LNCaP clone FGC (cell line): ENCODE measurements around the gene COQ10A.

Experiments
- DNase-seq: peaks from one replicate; pipeline ENCODE4 v3.0.0-alpha.2; 2011; ENCODE audit warnings: low read depth
- H3K4me3 ChIP-seq: 2 replicates; pipeline ENCODE4 v1.5.1; 2011; ENCODE audit warnings: mild to moderate bottlenecking, low read depth, low read length, control low read depth
- TF ChIP-seq, protein P1 (sequence below): IDR thresholded peaks from 2 replicates; pipeline ENCODE4 v1.5.1; 2012; ENCODE audit warnings: mild to moderate bottlenecking; ENCODE audit not compliant: control insufficient read depth, insufficient read depth; ENCODE audit errors: extremely low read depth

The COQ10A gene

DNA sequence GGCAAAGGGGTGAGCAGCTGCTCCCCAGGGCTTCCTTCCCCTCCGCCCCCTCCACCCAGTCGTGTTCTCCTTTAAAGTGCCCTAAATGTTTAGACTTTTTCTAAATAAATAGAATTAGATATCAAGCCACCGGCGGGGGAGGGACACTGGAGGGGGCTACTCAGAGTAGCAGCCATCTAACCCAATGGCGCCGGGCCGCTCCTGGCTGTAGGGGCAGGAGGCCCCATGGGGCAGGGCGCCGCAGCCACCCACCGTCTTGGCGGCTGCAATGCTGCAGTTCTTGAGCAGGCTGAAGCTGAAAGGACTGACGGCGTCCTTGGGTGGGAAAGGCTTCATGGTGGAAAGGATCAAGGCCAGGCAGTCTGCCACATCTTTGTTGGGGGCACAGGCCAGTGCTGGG, 23.8 kb upstream of the COQ10A start:
- TF ChIP-seq, protein P1, sequence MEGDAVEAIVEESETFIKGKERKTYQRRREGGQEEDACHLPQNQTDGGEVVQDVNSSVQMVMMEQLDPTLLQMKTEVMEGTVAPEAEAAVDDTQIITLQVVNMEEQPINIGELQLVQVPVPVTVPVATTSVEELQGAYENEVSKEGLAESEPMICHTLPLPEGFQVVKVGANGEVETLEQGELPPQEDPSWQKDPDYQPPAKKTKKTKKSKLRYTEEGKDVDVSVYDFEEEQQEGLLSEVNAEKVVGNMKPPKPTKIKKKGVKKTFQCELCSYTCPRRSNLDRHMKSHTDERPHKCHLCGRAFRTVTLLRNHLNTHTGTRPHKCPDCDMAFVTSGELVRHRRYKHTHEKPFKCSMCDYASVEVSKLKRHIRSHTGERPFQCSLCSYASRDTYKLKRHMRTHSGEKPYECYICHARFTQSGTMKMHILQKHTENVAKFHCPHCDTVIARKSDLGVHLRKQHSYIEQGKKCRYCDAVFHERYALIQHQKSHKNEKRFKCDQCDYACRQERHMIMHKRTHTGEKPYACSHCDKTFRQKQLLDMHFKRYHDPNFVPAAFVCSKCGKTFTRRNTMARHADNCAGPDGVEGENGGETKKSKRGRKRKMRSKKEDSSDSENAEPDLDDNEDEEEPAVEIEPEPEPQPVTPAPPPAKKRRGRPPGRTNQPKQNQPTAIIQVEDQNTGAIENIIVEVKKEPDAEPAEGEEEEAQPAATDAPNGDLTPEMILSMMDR, result no peak
- DNase-seq, result no peak
- no peak overlapping the region for H3K4me3 ChIP-seq

DNA sequence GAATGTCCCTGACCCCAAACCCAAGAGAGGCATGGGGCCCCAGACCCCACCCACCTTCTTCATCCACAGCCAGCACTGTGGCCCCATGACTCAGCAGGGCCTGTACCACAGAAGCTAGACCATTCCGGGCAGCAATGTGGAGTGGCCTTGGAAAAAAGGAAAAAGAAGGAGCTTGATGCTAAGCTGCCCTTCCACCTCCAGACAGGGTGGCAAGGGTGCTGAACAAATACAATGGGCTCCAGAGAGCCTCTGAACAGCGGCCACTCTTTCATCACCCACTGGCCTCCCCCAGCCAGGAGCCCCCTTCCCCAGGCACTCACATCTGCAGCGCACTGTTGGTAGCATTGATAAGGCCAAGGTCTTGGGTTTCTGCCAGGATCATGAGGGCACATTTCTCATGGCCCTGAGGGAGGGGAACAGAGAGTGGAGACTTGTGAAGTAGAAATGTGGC, 23.0 kb upstream of the COQ10A start:
- no peak overlapping the region for H3K4me3 ChIP-seq
- no peak for DNase-seq
- TF ChIP-seq, protein P1, result no peak

DNA sequence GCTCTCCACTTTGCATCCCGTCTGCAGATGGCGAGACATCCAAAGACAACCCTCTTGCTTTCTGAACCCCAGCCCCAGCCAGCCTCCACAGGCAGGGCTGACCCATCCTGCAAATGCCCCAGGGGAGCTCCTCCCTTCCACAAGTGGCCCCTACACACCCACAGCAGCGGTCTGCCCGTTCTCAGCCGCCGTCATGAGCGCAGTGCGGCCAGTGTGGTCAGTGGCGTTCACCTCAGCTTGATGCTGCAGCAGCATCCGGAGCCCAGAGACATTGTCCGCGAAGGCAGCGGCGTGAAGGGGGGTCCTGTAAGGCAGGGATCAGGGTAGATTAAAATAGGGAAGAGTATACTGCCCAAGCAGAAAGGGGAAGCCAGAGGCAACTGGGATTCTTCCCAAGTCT, 22.2 kb upstream of the COQ10A start:
- H3K4me3 ChIP-seq, result no peak overlapping the region
- TF ChIP-seq, protein P1, result no peak
- DNase-seq, result no peak

DNA sequence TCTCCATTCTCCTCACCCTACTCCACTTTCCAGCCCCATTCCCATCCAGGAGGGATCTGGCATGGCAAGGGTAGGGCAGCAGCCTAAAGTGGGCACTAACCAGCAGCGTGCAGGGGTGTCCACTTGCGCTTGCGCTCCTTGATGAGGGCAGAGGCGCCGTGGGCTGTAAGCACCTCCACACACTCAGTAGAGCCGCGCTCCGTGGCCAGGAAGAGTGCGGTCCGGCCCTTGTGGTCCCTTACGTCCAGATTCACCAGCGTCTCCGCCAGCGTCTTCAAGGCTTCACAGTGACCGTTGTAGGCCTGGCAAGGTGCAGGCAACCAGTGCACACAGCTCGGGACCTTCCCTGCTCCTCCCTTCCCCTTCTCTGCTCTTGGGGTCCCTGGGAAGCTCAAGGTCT, 18.8 kb upstream of the COQ10A start:
- TF ChIP-seq, protein P1, result no peak
- no peak for DNase-seq
- no peak overlapping the region for H3K4me3 ChIP-seq

DNA sequence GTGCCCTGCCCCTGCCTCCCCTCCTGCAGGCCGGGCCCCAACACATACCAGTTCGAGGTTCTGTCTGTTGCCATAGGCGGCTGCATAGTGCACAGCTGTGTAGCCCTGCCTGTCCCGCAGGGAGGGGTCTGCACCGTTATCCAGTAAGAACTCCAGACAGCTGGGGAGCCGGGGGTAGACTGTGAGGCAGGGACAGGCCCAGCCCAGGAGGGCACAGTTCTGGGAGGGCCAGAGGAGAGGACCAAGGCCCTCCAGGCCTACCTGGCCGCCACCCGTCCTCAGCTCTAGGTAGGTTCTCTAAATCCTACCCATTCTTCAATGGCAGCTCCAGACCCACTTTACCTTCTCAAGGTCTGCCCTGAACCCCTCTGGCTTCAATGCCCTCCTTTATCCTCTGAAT, 18.0 kb upstream of the COQ10A start:
- no peak for DNase-seq
- TF ChIP-seq, protein P1, result no peak
- H3K4me3 ChIP-seq, result no peak overlapping the region

DNA sequence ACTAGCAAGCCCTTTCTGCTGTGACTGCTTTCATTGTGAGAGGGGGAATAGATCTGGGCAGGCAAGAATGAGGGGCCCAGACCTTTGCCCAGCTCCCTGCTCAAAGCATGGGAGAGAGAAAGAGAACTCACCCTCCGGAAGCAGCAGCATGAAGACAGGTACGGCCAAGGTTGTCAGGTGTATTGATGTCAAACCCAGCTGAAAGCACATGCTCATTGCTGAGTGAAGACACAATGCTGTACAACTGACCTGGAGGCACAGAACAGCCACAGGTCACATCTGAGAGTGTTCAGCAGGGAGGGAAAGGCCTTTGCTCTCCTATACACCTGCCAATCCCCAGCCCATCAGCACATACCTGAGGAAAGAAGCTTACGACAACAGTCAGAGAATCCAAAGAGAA, 14.1 kb upstream of the COQ10A start:
- TF ChIP-seq, protein P1, result no peak
- no peak overlapping the region for H3K4me3 ChIP-seq
- no peak for DNase-seq

DNA sequence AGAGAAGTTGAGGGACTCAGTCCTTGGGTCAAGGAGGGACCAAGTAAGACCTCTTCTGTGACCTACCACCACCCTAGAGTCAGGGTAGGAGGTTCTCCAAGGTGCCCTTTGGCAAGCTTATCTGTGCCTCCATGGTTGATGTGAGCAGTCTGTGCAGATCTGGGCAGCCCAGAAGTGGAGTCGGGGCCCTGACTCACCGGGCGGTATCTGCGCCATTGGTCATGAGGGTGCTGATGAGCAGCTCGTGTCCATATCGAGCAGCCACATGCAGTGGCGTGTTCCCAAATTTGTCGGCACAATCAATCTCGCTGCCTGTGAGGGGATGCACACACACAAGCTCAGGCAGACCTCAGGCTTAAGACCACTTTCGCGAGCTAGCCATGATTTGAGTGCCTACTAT, 13.7 kb upstream of the COQ10A start:
- no peak overlapping the region for H3K4me3 ChIP-seq
- TF ChIP-seq, protein P1, result no peak
- DNase-seq, result no peak
